ENCODE results near the gene BEAN1.

BEAN1 gene

DNA sequence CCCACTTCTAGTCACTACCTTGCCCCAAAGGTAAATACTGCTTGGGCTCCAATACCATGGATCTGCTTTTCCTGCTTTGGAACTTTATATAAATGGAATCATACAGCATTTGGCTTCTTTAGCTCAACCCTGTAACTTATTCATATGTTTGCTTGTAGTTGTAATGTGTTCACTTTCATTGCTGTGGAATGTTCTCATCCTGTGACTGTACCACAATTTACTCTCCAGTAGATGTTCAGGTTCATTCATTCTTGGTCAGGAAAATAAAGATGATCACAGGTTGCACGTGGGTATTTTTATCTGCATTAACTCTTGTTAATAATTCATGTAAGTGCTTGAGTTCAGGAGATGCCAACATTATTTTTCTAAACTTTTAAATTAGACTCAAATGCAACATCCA lies 6.7 kb upstream of the BEAN1 start:
- DNase-seq = no peak

DNA sequence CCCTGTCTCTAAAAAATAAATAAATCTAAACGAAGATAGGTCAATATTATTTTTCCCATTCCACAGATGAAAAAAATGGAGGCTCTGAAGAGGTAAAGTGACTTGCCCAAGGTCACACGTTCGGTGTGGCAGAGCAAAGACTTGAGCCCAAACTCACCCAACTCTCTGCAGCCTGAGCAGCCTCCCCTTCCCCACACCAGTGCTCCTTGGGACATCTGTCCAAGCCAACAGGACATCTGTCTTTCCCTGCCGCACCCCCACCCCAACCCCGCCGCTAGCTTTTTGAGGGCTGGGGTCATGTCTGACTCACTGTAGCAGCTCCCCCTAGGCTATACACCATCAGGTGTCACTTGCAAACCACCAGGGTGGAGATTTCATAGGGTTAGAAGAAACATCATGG lies 5.2 kb upstream of the BEAN1 start:
- DNase-seq = no peak

DNA sequence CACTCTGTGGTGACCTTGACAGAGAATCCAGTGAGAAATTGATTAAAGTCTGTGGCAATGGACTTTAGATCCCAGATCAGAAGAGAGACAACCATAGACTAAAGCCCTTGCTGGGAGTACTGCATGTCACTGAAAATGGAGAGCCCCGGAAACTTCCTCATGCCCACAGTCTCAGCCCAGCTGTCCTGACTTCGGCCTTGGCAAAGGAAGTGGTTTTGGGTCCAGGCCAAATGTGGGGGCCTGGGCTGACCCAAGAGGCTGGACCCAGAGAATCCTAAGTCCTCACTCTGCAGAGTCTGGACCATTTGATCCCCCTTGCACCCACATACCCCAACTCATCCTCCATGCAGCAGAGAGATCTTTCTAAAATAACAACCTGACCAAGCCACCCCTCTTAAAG lies 4.7 kb upstream of the BEAN1 start:
- DNase-seq = no peak

DNA sequence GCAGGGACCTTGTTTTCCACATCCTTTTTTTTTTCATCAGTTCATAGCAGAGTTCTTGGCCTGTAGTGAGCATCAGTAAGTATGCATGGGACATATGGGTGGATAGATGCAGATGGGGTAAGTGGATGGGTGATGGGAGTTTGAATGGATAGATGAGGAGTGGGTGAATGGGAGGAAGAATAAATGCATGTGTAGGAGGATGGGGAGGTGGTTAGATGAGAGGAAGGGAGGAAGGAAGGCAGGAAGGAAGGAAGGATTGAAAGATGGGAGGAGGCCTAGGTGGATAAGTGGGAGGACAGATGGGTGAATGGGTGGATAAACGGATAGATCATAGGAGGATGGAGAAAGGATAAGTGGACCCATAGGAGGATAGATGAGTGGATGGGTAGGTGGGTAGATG lies 3.9 kb upstream of the BEAN1 start:
- no peak for DNase-seq

DNA sequence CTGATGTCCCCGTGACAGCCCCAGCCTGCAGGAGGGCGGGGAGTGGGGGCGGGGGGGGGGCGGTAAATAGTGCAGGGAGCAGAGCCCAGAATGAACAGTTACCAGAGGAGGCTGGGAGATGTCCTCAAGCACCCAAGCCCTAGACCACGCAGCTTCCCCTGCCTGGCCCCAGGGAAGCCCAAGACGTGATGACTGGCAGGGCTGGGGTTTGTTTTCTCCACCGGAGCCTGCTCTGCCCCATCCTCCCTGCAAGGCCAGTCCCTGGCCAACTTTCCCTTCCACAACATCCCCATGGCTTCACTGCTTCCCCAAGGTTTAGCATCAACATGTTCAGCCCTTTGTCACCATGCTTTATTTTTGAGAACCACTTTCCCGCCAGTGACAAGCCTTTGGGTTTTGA lies 1.4 kb upstream of the BEAN1 start:
- no peak for DNase-seq

DNA sequence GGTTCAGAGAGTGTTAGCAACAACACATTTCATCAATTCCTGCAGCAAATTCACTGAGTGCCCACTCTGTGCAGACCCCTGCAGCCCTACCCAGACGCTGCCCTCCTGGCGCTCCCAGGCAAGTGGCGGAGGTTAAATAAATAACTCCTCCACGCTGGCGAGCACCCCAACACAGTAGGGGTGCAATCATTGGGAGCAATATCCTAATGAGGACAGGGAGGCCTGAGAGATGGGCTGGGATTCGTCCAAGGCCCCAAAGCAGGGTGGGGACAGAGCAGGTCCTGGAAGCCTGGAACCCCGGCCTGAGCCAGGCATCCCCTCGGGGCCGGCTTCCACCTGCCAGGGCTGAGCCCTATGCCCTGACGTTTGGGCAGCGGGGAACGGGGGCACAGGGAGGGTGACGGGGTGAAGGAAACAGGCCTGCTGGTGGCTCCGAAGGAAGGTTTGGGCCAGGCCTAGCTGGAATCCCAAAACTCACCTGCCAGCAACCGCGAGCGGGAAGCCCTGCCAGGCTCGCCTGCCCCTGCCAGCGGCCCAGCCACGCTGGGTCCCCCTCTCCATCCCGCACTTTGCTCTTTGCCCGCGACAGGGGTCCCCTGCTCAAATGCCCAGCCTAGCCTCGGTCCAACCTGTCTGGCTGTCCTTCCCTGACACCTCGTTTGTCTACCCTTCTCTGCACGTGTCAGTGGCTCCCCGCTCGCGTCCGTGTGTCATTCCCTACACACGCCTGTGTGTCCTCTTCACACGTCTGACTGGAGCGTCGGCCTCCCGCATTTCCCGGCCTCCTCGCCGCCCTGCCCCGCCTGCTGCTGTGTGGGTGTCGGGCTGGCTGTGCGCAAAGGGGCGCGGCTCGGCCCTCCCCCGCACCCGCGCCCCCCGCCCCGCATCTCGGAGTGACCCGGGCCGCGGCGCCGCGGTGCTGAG lies 721 bp upstream of the BEAN1 start:
- peak in 1 of 2 donors; percentile 27 for DNase-seq

DNA sequence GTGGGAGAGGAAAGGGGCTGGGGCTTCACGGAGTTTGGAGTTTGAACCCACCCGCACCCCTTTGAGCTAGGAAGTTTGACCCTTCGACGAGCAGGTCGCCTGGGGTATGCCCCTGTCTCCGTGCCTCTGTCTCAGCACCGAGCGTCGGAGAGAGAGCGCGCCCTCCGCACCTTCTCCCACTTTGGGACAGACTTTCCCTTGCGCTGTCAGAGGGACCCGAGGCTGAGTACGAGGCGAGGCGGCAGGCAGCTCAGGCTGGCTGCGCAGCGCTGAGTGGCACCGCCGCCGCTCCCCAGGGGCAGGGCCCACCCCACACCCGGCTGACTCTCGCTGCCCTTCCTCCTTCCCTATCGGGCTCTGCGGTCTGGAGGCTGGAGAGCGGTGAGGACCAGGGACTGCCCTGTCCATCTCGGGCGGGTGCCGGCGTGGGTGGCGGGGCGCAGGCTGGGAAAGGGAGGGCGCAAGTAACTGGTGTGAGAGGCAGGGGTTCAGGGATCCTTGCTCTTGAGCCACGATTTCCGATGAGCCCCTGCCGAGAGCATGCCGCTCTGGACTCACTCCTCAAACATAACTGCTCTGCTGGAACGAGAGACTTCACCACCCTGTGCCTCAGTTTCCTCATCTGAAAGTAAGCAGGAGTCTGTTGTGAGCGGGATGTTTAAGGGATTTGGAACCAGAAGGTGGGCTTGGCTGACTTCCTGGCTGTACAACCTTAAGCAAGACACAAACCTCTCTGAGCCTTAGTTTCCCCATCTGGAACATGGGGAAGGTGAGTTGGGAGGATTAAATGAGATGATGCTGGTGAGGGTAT lies 981 bp downstream of the BEAN1 start:
- DNase-seq = peak in 1 of 2 donors; percentile 10

DNA sequence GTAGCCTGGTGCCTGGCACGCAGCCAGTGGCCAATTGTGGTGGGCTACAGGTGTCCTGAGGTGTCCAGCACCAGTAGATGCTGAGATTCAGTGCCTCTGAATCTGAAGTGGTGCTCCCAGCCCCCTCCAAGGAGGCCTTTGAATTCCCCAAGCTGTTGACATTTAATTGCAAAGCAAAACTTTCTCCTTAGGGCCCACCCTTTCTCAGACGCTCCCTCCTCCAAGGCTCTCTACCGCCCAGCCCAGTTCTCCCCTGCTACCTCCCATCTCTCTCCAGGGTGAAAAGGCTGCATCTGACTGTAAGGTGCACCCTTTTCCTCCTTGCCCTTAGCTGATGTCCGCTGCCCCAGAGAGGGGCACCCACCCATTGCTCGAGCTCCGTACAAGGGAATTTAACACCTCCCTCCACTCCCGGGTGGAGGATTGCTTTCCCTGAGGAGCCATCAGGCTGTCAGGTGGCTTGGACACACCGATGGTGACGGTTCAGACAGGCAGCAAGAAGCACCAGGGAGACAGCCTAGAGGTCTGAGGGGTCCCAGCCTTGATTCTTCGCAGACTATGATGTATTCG lies 1.7 kb downstream of the BEAN1 start:
- no peak for DNase-seq

DNA sequence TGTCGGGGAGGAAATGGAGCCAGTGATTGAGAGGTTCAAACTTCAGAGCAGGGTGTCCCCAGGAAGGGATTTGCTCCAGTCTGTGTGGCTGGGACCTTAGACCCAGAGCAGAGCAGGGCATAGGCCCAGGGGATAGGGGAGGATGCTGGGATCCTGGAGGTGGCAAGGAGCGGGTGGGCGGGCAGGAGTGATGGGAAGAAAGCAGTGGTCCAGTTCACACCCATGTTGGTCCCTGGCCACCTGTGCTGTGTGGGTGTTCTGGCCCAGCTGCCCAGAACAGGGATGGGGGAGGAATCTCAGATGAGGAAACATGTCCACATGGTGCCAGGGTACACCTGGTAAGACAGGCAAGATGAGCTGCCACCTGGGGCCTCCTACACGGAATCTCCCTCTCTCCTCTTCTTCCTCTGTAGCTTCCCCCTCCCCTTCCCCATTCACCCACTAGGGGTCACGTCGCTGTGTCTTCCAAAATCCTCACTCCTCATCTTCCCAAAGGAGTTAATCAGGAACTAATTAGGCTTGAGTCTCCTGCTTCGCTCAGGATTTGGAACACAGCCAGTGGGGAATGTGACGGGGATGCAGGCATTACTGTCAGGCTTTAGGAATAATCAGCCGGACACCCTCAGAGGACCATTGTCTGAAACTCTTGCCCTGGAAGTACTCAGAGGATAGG lies 2.3 kb downstream of the BEAN1 start:
- DNase-seq = no peak

DNA sequence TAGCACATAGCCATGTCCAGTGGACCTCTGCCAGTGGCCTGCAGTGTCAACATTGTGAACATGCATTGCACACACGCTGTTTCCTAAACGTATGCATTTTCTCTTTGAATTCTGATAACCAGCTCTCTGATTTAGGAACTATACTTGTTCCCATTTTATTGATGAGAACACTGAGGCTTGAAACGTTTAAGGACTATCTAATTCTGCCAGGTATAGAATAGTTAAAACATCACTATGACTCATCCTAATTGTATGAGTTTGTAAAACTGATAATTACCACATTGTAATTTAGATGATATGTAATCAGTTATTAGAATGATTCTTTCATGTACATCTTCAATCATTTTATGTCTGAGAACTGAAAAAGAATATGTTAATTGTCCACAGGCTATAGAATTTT lies 3.1 kb downstream of the BEAN1 start:
- no peak for DNase-seq

DNA sequence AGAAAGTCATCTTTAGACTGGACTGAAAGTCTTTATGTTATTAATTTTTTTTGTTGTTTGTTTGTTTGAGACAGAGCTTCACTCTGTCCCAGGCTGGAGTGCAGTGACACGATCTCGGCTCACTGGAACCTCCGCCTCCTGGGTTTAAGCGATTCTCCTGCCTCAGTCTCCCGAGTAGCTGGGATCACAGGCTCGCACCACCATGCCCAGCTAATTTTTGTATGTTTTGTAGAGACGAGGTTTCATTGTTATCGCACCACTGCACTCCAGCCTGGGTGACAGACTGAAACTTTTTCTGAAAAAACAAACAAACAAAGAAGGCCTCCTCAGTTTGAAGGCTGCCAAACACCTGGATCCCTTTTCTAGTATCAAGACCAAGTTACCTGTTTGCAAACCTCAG lies 4.7 kb downstream of the BEAN1 start:
- no peak for DNase-seq

DNA sequence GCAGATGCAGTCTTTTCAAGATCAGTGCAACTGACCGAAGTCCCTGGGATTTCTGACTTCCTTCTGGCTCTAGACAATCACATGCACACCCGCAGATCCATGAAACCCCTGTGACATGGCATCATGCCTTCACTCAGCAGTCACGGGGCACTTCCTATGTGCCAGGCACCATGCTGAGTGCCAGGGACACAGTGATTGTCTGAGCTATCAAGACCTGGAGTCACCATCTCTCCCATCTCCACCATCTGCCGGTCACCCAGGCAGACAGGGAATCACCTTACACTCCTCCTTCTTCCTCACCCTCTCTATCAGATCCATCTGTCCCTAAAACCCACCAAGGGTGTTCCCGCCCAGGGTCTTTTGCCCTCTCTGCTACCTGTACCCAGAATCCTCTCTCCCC lies 5.3 kb downstream of the BEAN1 start:
- no peak for DNase-seq

DNA sequence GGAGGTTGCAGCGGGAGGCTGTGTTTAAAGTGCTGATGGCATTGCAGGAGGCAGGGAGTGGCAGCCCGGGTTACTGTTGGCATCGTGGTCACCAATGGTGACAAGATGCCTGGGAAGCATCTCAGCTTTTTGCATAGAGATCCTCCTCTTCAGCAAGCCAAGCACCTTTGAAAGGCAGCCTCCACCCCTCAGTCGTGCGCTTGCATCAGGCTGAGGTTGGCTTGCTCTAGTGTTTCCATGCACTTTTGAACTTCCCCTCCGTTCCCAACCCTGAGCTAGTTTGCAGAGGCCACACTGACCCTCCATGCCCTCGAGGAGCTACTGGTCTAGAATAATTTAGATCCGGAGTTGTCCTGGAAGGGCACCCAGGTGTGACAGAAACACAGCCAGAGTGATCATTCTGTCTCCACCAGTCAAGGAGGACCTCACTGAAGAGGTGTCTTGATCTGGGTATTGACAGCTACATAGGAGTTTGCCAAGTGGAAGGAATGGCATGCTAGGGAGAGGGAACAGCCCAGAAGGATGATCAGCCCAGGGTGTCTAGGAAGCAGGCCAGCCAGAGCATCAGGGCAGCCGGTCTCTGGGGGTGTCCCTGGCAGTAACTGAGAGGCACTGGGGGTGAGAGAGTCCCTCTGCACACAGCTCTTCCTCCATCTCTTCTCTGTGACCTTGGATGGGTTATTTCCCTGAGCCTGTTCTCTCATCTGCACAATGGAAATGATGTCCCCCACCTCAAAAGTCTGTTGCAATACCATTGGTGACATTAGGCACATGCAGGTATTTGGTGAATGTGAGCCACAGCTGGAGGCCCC lies 7.7 kb downstream of the BEAN1 start:
- no peak for DNase-seq

DNA sequence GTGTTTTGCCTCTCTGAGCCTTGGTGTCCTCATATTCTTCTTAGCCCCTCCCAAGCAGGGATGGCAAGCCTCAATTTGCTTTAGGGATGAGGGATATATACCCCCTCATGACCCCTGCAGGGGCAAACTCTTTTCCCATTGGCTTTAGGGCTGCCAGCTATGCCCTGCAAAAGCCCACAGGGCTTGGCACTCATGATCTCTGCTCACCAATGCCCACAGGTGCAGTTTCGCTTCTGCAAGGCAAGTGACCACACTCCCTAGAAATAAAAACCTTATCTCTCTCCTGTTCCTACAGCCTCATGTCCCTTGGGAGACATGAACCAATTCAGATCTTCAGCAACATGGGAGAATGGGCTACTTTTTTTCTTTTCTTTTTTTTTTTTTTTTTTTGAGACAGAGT lies 8.8 kb downstream of the BEAN1 start:
- no peak for DNase-seq

DNA sequence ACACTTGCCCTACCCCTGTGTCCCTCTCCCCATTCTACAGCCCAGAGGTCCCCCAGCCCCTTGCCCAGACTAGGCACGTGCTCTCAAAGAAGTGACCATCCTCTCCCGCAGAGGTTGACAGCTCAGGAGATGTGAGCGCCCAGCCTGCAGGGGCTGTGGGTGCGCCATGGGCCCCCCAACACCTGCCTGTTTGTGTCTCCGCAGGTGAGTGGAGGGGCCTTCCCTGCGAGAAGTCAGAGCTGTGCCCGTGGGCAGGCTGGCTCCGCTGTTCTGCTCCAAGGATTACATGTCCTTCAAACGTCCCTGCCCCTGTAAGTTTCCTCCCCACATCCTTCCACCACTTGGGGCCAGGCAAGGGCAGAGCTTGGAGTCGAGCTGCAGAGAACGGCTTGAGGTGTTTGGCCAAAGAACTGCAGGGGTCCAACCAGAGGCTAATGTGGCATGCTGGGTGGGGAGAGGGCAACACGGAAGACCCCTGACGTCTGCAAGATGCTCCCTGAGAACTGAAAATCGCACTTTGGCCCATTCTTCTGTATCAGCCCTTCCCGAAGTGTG lies 10.4 kb downstream of the BEAN1 start:
- no peak for DNase-seq

DNA sequence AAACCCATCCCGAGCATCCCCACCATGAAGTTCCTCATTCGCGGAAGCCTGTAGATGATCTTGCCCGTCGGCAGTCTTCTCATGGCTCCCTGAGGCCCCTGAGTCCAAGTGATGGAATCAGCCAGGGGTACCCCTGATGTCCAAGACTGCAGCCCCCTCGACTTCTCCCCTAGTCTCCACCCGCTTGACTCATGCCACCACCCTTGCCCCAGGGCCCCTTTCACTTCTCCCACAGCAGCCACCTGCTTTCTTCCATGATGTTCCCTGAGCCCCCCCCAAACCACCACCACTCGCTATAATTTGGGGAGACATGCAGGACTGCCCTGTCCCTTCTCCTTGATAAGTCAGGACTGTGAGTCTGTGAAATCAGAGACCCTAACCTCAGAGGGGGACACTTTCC lies 11.4 kb downstream of the BEAN1 start:
- no peak for DNase-seq

DNA sequence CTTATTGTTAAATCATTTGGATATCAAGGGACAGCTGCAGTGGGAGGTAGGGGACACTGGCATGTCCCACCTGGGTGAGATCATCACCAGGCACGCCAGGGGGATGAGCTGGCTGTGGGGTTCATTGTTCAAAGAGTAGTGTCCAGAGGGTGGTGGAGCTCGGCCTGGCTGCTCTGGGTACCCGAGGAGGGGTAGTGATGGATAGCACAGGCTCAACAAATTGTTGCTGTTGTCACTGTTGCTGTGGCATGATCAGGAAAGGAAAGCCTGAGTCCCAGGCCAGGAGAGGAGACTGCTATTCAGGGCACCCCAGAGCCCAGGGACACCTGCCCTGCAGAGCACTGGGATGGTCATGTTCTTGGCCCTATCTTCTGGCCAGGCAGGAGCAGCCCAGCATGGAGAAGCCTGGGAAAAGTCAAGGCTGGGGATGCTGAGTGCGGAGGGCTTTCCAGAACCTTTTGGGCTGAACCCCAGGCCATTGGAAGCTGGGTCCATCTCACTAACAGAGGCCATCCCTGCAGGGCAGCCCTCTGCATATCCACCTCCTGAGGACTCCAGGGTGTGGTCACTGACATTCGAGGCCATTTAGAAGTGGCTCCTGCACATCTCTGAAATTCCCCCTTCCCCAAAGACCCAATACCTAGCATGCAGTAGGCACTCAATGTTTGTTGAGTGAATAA lies 12.1 kb downstream of the BEAN1 start:
- DNase-seq = no peak

DNA sequence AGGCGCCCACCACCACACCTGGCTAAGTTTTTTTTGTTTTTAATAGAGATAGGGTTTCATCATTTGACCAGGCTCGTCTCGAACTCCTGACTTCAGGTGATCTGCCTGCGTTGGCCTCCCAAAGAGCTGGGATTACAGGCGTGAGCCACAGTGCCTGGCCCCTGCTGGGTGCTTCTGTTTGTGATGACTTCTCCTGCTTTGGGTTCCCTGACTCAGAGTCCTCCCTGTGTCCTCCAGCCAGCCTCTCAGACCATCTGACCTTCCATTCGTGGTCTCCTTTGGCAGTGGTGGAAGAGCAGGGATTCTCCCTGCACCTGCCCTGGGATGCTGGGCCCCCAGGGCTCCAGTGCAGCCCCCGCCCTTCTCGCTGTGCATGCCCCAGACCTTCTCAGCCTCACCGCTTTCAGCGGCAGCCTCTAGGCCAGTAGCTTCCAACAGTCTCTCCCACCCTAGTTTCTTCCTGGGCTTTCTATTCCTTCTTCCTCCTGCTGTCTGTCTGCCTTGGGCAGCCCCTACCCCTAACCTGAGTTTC lies 13.2 kb downstream of the BEAN1 start:
- no peak for DNase-seq

DNA sequence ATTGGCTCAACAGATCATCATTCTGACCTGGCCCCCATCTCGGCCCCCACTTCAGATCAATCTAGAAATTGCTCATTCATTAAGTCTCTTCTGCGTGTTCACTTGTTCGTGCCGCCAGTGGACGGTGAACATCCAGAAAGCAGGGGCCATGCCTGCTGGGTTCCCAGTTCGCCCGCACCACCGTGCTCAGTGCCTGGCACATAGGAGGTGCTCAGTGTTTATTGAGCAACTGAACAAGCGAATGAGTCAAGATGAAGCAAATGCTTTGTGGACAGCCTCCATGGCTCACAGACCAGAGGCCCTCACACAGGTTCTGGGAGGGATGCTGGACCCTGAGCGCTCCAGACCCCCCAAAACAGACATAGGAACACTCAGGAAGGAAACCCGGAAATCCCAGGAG lies 13.9 kb downstream of the BEAN1 start:
- DNase-seq = no peak

DNA sequence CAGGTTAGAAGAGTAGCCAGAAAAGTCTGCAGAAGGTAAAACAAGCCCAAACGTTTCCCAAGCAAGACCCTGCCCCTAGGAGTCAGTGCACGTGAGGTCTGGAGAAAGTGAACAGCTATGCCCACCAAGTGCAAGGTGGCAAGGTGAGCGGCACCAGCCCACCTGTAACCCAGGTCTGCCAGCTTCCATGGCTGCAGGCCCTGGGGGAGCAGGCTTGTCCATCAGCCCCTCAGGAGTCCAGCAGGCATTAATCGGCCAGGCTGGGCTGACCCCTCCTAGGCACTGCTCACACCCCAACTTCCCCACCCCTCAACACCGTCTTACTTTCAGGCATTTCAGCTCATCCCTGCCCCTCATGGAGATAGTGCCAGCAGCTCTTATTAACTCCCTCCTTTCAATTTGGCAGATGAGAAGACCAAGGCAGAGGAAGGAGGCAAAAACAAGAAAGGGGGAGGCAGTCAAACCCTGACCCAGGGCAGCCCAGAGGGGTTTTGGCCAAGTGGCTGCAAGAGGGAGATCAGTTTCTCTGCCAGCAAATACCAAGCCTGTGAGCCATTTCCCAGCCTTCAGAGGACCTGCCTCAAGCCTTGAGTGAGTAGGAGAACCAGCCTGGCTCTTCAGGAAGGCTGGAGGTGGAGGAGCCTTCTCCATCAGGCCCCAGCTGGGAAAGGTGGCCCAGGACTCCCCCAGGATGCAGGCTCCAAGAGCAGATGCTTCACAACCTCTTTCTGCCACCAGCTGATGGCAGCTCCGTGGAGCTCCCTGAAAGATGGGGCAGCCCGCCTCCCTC lies 14.7 kb downstream of the BEAN1 start:
- no peak for DNase-seq
